ENCODE data around the gene P2RY8.

The P2RY8 gene

GRCh38 chrX:1511829-1512228 is 25.2 kb downstream of the P2RY8 start:
- TF ChIP-seq CTCF (conservative IDR thresholded peaks at IDR 0.05; ENCODE audit: low read depth, low read length), result no peak
- no peak overlapping the region for H3K4me3 ChIP-seq (ENCODE audit: low read length)
- DNase-seq (ENCODE audit: low read depth), result no peak

- DNase-seq (ENCODE audit: low read depth), result no peak
- no peak for TF ChIP-seq CTCF (conservative IDR thresholded peaks at IDR 0.05; ENCODE audit: low read depth, low read length)
- H3K4me3 ChIP-seq (ENCODE audit: low read length), result no peak overlapping the region
These were observed 25.8 kb downstream of the P2RY8 start for GRCh38 chrX:1511150-1511549.

- no peak overlapping the region for H3K4me3 ChIP-seq (ENCODE audit: low read length)
- no peak for DNase-seq (ENCODE audit: low read depth)
- no peak for TF ChIP-seq CTCF (conservative IDR thresholded peaks at IDR 0.05; ENCODE audit: low read depth, low read length)
These were observed 29.2 kb downstream of the P2RY8 start for GRCh38 chrX:1507511-1508463.

GRCh38 chrX:1506916-1507315 is 30.1 kb downstream of the P2RY8 start:
- no peak overlapping the region for H3K4me3 ChIP-seq (ENCODE audit: low read length)
- no peak for TF ChIP-seq CTCF (conservative IDR thresholded peaks at IDR 0.05; ENCODE audit: low read depth, low read length)
- DNase-seq (ENCODE audit: low read depth), result no peak

GRCh38 chrX:1502853-1503252 is 34.1 kb downstream of the P2RY8 start:
- DNase-seq (ENCODE audit: low read depth), result no peak
- no peak overlapping the region for H3K4me3 ChIP-seq (ENCODE audit: low read length)
- no peak for TF ChIP-seq CTCF (conservative IDR thresholded peaks at IDR 0.05; ENCODE audit: low read depth, low read length)

- no peak overlapping the region for H3K4me3 ChIP-seq (ENCODE audit: low read length)
- no peak for DNase-seq (ENCODE audit: low read depth)
- TF ChIP-seq CTCF (conservative IDR thresholded peaks at IDR 0.05; ENCODE audit: low read depth, low read length), result no peak
These were observed 34.7 kb downstream of the P2RY8 start for GRCh38 chrX:1502241-1502640.

Measured in retinal pigment epithelial cell (primary cell).